ENCODE results near the gene PRSS2.

The PRSS2 gene

DNA sequence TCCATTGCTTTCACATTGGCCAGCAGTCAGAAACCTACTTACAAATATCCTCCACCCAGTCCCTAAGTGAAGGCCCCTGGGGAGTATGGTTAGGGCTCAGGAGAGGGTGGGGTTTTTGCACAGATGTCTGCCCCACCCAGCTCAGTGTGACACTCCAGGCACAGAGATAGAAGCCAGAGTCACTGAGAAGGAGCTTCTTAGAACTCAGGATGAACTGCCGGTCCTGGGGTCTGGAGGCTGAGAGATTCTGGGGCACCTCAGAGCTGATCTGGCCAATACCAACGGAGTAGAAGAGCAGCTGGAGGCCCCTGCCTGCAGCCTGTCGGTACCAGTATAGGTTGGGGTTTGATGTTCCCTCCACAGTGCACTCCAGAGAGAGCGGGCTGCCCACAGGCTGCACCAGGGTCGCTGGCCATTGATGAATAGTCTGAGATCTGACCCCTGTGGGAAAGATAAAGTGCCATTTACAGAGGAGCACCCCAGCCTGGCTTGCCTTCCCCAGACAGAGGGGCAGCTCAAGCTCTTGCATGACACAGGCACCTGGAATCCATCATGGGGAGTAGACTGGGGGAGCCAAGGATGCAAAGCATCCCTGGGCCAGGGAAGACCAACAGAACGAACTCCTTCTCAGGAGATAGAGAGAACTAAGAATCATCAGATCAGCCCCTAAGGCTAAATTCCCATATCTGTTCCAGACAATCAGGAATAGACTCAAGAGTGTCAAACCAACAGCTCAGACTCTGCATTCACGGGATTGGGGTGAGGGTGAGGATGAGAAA, 41.9 kb downstream of the PRSS2 start:
- Histone ChIP-seq H3K36me3 (ENCODE audit: control insufficient read depth, insufficient read depth, low read length) (no peaks in the 10 kb centered on the region), H3K4me1 (no peaks in the 10 kb centered on the region), H3K9me3 (ENCODE audit: control insufficient read depth, low read length) (no peaks in the 10 kb centered on the region), H3K4me3 (ENCODE audit: low read depth, low read length) (no peak overlapping the region), H3K79me2 (no peaks in the 10 kb centered on the region), H3K27ac (no peak overlapping the region), H3K27me3 (ENCODE audit: control insufficient read depth, insufficient read depth, low read length) (no peaks in the 10 kb centered on the region), H3K9ac (no peak overlapping the region), H3K4me2 (ENCODE audit: low read length) (no peak overlapping the region), H2AFZ (no peak overlapping the region)
- TF ChIP-seq, protein P1, sequence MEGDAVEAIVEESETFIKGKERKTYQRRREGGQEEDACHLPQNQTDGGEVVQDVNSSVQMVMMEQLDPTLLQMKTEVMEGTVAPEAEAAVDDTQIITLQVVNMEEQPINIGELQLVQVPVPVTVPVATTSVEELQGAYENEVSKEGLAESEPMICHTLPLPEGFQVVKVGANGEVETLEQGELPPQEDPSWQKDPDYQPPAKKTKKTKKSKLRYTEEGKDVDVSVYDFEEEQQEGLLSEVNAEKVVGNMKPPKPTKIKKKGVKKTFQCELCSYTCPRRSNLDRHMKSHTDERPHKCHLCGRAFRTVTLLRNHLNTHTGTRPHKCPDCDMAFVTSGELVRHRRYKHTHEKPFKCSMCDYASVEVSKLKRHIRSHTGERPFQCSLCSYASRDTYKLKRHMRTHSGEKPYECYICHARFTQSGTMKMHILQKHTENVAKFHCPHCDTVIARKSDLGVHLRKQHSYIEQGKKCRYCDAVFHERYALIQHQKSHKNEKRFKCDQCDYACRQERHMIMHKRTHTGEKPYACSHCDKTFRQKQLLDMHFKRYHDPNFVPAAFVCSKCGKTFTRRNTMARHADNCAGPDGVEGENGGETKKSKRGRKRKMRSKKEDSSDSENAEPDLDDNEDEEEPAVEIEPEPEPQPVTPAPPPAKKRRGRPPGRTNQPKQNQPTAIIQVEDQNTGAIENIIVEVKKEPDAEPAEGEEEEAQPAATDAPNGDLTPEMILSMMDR (IDR thresholded peaks at IDR 0.05), result no peak

DNA sequence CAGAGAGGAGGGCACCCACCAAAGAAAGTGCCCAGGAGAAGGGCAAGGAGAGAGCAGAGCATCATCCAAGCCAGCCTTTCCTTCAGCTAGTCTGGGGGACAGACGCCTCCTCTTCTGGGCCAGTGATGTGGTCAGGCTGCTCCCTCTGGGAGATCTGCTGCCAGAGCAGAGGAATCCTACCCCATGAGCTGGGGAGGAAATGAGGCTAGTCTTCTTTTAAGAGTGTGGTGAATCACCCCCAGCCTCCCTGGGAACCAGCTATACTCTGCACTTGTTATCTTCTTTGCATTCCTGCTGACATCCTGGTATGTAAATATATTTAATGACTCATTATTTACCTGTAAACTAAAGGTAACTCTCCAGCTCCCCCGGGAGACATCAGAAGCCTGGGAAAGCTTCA, 42.5 kb downstream of the PRSS2 start:
- no peaks in the 10 kb centered on the region for H3K4me1 ChIP-seq
- H3K27me3 ChIP-seq (ENCODE audit: control insufficient read depth, insufficient read depth, low read length), result no peaks in the 10 kb centered on the region
- no peak overlapping the region for H2AFZ ChIP-seq
- H3K4me2 ChIP-seq (ENCODE audit: low read length), result no peak overlapping the region
- no peak overlapping the region for H3K4me3 ChIP-seq (ENCODE audit: low read depth, low read length)
- TF ChIP-seq, protein P1 (IDR thresholded peaks at IDR 0.05), result no peak
- no peaks in the 10 kb centered on the region for H3K36me3 ChIP-seq (ENCODE audit: control insufficient read depth, insufficient read depth, low read length)
- no peak overlapping the region for H3K9ac ChIP-seq
- H3K9me3 ChIP-seq (ENCODE audit: control insufficient read depth, low read length), result no peaks in the 10 kb centered on the region
- H3K79me2 ChIP-seq, result no peaks in the 10 kb centered on the region
- H3K27ac ChIP-seq, result no peak overlapping the region

DNA sequence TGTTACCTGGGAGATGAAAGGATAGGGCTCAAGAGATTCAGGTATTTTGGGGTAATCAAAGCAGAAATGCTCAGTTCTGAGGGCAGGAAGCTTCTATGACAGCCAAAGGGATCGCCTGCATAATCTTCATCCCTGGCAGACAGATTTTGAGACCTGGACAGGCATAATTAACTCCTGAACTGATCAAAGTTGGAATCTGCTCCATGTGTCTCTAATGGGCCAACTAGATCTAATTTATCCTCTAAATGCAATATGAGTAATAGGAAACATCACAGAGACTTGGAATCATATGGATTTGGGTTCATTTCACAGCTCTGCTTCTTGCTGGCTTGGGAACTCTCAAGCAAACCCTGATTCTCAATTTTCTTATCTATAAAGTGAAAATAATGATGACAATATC, 42.9 kb downstream of the PRSS2 start:
- Histone ChIP-seq H3K79me2 (no peaks in the 10 kb centered on the region), H3K4me3 (ENCODE audit: low read depth, low read length) (no peak overlapping the region), H3K4me1 (no peaks in the 10 kb centered on the region), H3K27ac (no peak overlapping the region), H3K27me3 (ENCODE audit: control insufficient read depth, insufficient read depth, low read length) (no peaks in the 10 kb centered on the region), H2AFZ (no peak overlapping the region), H3K9ac (no peak overlapping the region), H3K36me3 (ENCODE audit: control insufficient read depth, insufficient read depth, low read length) (no peaks in the 10 kb centered on the region), H3K4me2 (ENCODE audit: low read length) (no peak overlapping the region), H3K9me3 (ENCODE audit: control insufficient read depth, low read length) (no peaks in the 10 kb centered on the region)
- TF ChIP-seq, protein P1 (IDR thresholded peaks at IDR 0.05), result no peak

DNA sequence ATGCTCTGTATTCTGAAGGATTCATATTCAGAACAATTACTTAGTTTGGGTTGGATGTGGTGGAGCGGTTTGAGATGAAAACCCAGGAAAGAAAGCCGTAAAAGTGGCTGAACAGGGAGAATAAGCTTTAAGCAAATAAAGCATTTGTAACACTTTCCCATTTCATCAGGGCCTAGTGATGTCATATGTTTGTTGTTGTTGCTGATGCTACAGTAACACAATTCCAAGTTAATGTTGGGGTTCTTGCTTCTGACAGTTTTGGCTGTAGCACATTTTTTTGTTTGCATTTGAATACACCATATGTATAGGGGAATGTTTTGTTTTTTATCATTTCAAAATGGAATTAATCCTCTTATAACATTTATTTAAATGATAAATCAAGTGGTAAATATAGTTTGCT, 43.7 kb downstream of the PRSS2 start:
- Histone ChIP-seq H3K27me3 (ENCODE audit: control insufficient read depth, insufficient read depth, low read length) (no peaks in the 10 kb centered on the region), H3K4me3 (ENCODE audit: low read depth, low read length) (no peak overlapping the region), H3K9me3 (ENCODE audit: control insufficient read depth, low read length) (no peaks in the 10 kb centered on the region), H3K27ac (no peak overlapping the region), H3K9ac (no peak overlapping the region), H3K4me1 (no peaks in the 10 kb centered on the region), H3K4me2 (ENCODE audit: low read length) (no peak overlapping the region), H3K79me2 (no peaks in the 10 kb centered on the region), H3K36me3 (ENCODE audit: control insufficient read depth, insufficient read depth, low read length) (no peaks in the 10 kb centered on the region), H2AFZ (no peak overlapping the region)
- TF ChIP-seq, protein P1 (IDR thresholded peaks at IDR 0.05), result no peak

DNA sequence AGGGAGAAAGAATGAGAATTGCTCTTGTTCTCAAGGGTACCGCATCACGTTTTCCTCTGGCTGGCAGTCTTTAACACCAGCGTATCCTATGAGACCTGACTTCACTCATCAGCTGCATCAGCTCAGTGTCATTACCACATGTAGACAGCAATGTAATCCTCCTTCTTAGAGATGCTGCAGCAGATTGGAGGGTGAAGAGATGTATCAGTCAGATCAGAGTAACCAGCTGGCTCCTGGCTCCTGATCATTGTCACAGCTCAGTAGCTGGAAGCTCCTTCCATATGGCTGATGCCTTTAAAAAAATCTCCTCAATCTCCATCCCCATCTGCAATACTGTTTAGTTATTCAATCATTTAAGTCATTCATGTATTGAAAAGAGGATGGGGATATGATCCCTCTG, 44.4 kb downstream of the PRSS2 start:
- TF ChIP-seq, protein P1 (IDR thresholded peaks at IDR 0.05), result no peak
- Histone ChIP-seq H3K4me1 (no peaks in the 10 kb centered on the region), H3K27ac (no peak overlapping the region), H3K79me2 (no peaks in the 10 kb centered on the region), H3K36me3 (ENCODE audit: control insufficient read depth, insufficient read depth, low read length) (no peaks in the 10 kb centered on the region), H2AFZ (no peak overlapping the region), H3K9me3 (ENCODE audit: control insufficient read depth, low read length) (no peaks in the 10 kb centered on the region), H3K27me3 (ENCODE audit: control insufficient read depth, insufficient read depth, low read length) (no peaks in the 10 kb centered on the region), H3K4me2 (ENCODE audit: low read length) (no peak overlapping the region), H3K9ac (no peak overlapping the region), H3K4me3 (ENCODE audit: low read depth, low read length) (no peak overlapping the region)

Data from parathyroid adenoma (tissue), 2 donors.